ENCODE data around the gene ZWINT. TPM values are rescaled to one million over a fixed set of nuclear protein-coding genes. Genes with fewer than 3 reads are reported as not detected.

Gene ZWINT, protein sequence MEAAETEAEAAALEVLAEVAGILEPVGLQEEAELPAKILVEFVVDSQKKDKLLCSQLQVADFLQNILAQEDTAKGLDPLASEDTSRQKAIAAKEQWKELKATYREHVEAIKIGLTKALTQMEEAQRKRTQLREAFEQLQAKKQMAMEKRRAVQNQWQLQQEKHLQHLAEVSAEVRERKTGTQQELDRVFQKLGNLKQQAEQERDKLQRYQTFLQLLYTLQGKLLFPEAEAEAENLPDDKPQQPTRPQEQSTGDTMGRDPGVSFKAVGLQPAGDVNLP
- total RNA-seq: 16.9 and 57.6 TPM in 2 replicates

DNA sequence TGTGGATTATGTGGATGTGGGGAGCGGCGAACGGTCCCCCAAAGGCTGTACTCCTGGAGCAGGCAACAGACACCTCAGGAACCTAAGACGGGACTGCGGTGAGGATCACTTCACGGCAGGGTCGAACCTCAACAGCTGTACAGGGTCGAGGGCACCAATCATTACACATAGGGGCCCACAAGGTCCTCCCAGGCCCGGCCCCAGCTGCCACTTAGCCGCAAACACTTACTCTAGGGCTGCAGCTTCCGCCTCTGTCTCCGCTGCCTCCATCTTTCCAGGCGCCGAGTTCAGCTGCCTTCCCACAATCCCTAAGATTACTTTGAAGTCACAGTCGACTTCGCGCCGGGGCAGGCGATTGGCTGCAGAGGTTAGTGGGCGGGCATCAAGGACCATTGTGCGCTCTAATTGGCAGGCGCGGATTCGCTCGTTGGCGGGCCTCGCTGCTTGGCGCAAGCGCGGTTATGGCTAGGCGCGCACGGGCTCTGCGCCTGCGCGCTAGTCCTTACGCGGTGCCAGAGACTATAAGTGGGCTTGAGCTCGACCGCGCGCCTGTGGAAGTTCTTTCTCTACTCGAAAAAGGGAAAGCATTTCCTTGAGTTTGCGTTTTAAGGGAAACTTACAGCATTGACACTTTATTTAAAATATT lies at the start of gene ZWINT:
TSS of gene ZWINT (minus strand) at position 293 of the 646 bp plus-strand sequence. CDS start at position 270, 23 bp downstream.

